Body of pancreas (tissue), 4 donors: ENCODE measurements around the gene NDUFC1. TPM values are rescaled to one million over a fixed set of nuclear protein-coding genes. Genes with fewer than 3 reads are reported as not detected.

ENCODE experiments used
- ATAC-seq: fragments of 150-250 bp; one replicate; pipeline ENCODE4 v1.9.1; 2016
- DNase-seq, 4 donors: peaks; one replicate each; pipeline ENCODE4 v3.0.0-alpha.2; 2019
- H3K27ac ChIP-seq, 4 donors: fragments of 200-600 bp; sonication (generic); 1 replicate in 3 of 4; 2 replicates in 1 of 4; pipeline versions ENCODE4 v1.5.1 to v1.6.1; 2016 to 2019; ENCODE audit warnings: mild to moderate bottlenecking in 1 of 4, mixed read lengths in 1 of 4, moderate library complexity in 1 of 4
- H3K27me3 ChIP-seq, 2 donors: fragments of 200-600 bp; sonication (generic); one replicate each; pipeline ENCODE4 v1.6.0; 2016; ENCODE audit warnings: mild to moderate bottlenecking in 1 of 2
- H3K36me3 ChIP-seq, 2 donors: fragments of 200-600 bp; sonication (generic); replicated peaks in 1 of 2; 2 replicates each; pipeline ENCODE4 v1.5.1; 2016; ENCODE audit warnings: low read depth in 2 of 2; ENCODE audit not compliant: insufficient read depth in 1 of 2
- H3K4me1 ChIP-seq: fragments of 200-600 bp; sonication (generic); one replicate; pipeline ENCODE4 v1.6.0; 2016
- H3K4me3 ChIP-seq, 2 donors: fragments of 200-600 bp; sonication (generic); 1 replicate in 1 of 2; 2 replicates in 1 of 2; pipeline ENCODE4 v1.5.1; 2016 to 2019
- H3K9me3 ChIP-seq, 3 donors: fragments of 200-600 bp; sonication (generic); 1 replicate in 2 of 3; 2 replicates in 1 of 3; pipeline ENCODE4 v1.5.1; 2016
- CTCF ChIP-seq, 7 experiments: fragments of 450-650 bp in 4 of 7; fragments of 200-600 bp in 3 of 7; sonication (generic) in 3 of 7; IDR thresholded peaks; one replicate each; pipeline ENCODE4 v1.5.1; 2016 to 2019; ENCODE audit warnings: antibody characterized with exemption in 7 of 7
- POLR2A ChIP-seq, 3 donors: fragments of 450-650 bp; IDR thresholded peaks; one replicate each; pipeline ENCODE4 v1.6.1; 2016; ENCODE audit warnings: antibody characterized with exemption in 3 of 3, mild to moderate bottlenecking in 2 of 3
- WGBS, 2 donors: methylation state at CpG; one replicate each; pipeline ENCODE4 v1.1.5; 2017; 5-methylcytosine and 5-hydroxymethylcytosine counted together
- intact Hi-C: fragments of 100-400 bp; cut with DNase I; formaldehyde crosslinking; loops from one replicate; pipeline ENCODE4 v1.15.1; 2023
- total RNA-seq, 2 donors: library from RNA; depleted of rRNA; stranded (reverse); fragments of >200 nt; gene quantifications; one replicate each; pipeline ENCODE4 v1.1.0, GENCODE V29; 2016

NDUFC1 gene
- total RNA-seq, 2 donors from 2014 or later = 16.5 to 24.1 TPM

GRCh38 chr4:139312552-139313332 is 10.5 kb upstream of the NDUFC1 start:
- WGBS, 2 donors = 65 to 89% methylated on average over 3 of the region's 3 CpGs
- H3K27ac ChIP-seq = peak overlapping the region in 1 of 4 donors; percentile 2
- no peak for DNase-seq
- peaks cover 32% of the 10 kb centered on the region for H3K4me1 ChIP-seq
- H3K36me3 ChIP-seq = no peaks in the 10 kb centered on the region
- H3K4me3 ChIP-seq = no peak overlapping the region
- intact Hi-C loops = no loop called here
- no peak for ATAC-seq
- no peaks in the 10 kb centered on the region for H3K9me3 ChIP-seq
- H3K27me3 ChIP-seq = no peaks in the 10 kb centered on the region
- no peak for TF ChIP-seq CTCF (IDR thresholded peaks at IDR 0.05)
- TF ChIP-seq POLR2A (IDR thresholded peaks at IDR 0.05) = no peak

GRCh38 chr4:139311909-139312308 is 9.6 kb upstream of the NDUFC1 start:
- no peak for ATAC-seq
- peaks cover 34% of the 10 kb centered on the region for H3K4me1 ChIP-seq
- H3K27ac ChIP-seq = no peak overlapping the region
- no peak for TF ChIP-seq CTCF (IDR thresholded peaks at IDR 0.05)
- no peak for TF ChIP-seq POLR2A (IDR thresholded peaks at IDR 0.05)
- H3K9me3 ChIP-seq = no peaks in the 10 kb centered on the region
- no peak overlapping the region for H3K4me3 ChIP-seq
- no peak for DNase-seq
- intact Hi-C loops = no loop called here
- no peaks in the 10 kb centered on the region for H3K36me3 ChIP-seq
- WGBS, 2 donors = 66 to 67% methylated on average over 3 of the region's 3 CpGs
- H3K27me3 ChIP-seq = no peaks in the 10 kb centered on the region

GRCh38 chr4:139304920-139305319 is 2.6 kb upstream of the NDUFC1 start:
- Histone ChIP-seq H3K27ac (no peak overlapping the region), H3K4me1 (peaks cover 42% of the 10 kb centered on the region), H3K27me3 (no peaks in the 10 kb centered on the region), H3K4me3 (no peak overlapping the region), H3K9me3 (peaks cover 0 to 2% (median 0%) of the 10 kb centered on the region in 3 donors), H3K36me3 (no peaks in the 10 kb centered on the region)
- 97 to 100% methylated on average over 2 of the region's 2 CpGs for WGBS, 2 donors
- ATAC-seq (no peak), DNase-seq (no peak)
- no peak for TF ChIP-seq POLR2A (IDR thresholded peaks at IDR 0.05)
- TF ChIP-seq CTCF (IDR thresholded peaks at IDR 0.05) = no peak
- intact Hi-C loops = no loop called here

GRCh38 chr4:139301113-139301820 is 1.0 kb downstream of the NDUFC1 start, which contains the start of gene NAA15:
Gene NAA15, plus strand, starts transcription at chr4:139301505. Its CDS starts 273 bp downstream, at chr4:139301778.
- ATAC-seq = peak; percentile 97
- Histone ChIP-seq H3K36me3 (no peaks in the 10 kb centered on the region), H3K4me3 (peak within 1 kb of the TSS; percentile 88 to 94), H3K9me3 (peaks cover 0 to 2% (median 0%) of the 10 kb centered on the region in 3 donors), H3K27ac (peak within 1 kb of the TSS; percentile 88 to 92 (median 90)), H3K27me3 (no peaks in the 10 kb centered on the region), H3K4me1 (peaks cover 40% of the 10 kb centered on the region)
- WGBS, 2 donors = 0 to 1% methylated on average over 41 to 61 of the region's 61 CpGs
- peak; percentile 72 to 94 (median 94) for TF ChIP-seq POLR2A (IDR thresholded peaks at IDR 0.05)
- TF ChIP-seq CTCF (IDR thresholded peaks at IDR 0.05) = no peak
- peak; percentile 97 to 98 (median 98) for DNase-seq
- intact Hi-C loops = no loop called here
